GM21390 (cell line): ENCODE data around the gene PRKAA1.
"Not testable (repeated sequence)": the region's sequence is repeated elsewhere in the genome, so short reads cannot be mapped to it uniquely, and the experiment has no call there.

Experiments
- ATAC-seq: cut with Tn5 transposase; IDR thresholded peaks from one replicate; pipeline ENCODE4 v1.9.1; 2021; ENCODE audit not compliant: unreplicated experiment

PRKAA1 gene

DNA sequence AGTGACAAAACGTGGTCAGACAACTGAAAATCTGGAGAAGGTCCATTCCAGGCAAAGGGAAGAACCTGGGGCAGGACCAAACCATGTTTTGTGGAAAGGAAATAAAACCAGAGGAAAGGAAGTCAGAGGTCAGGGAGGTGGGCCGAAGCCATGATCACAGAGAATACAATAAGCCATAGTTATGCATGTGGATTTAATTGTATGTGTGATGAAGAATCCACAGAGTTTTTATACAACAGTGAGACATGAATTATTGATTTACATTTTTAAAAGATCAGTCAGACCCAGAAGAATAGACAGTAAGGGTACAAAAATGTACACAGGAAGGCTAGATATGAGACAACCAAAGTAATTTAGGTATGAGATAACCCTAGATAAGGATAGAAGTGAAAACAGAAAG, 63.2 kb downstream of the PRKAA1 start:
- ATAC-seq = no peak

DNA sequence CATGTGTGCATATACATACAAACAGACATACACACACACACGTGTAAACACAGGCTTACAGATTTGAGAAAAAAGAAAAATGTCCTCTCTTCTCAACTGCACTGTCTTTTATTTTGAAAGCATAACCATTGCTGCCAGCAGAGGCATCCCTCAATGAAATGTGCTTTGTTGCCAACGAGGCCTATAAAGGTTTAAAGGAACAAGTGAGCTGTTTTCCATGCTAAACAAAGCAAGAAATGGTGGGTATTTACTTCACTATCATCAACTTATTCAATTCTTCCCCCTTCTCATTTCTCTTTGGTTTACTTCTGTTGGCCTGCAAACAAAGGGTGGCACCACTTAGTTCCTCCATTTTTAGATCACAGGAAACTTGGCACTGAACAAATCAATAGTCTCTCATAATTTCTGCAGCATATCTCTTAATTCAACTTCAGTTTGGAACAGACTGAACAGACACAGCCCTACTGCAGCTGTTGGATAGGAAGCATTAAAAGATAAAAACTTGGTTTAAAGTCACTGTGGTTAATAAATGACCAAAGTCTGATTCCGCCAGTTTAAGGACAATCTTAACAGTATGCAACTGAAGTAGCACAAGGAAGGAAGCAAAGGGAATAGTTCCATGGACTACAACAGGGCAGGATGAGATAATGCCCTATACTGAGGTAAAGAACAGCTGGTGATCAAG, 64.2 kb downstream of the PRKAA1 start:
- no peak for ATAC-seq

DNA sequence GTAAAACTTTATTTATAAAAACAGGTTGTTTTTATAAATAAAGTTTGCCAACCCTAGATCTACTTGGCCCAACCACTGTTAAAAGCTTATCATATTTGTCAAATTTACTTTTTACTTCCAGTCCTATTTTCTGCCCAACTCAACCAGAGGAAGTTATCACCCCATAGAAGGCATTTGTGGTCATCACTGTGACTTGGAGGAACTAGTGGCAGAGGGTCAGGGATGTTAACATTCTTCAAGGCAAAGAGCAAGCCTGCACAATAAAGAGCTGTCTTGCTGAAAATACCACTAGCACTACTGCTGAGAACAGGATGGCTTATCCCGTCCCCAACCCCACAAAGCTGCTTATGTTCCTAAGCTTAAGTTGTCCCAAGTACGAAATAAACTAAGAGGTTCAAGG, 64.7 kb downstream of the PRKAA1 start:
- no peak for ATAC-seq

DNA sequence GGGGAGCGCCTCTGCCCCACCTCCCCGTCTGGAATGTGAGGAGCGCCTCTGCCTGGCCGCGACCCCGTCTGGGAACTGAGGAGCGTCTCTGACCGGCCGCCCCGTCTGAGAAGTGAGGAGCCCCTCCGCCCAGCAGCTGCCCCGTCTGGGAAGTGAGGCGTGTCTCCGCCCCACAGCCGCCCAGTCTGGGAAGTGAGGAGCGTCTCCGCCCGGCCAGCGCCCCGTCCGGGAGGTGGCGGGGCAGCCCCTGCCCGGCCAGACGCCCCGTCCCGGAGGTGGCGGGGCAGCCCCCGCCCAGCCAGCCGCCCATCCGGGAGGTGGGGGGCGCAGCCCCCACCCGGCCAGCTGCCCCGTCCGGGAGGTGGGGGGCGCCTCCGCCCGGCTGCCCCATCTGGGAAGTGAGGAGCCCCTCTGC, 75.7 kb downstream of the PRKAA1 start:
- not testable (repeated sequence) for ATAC-seq

DNA sequence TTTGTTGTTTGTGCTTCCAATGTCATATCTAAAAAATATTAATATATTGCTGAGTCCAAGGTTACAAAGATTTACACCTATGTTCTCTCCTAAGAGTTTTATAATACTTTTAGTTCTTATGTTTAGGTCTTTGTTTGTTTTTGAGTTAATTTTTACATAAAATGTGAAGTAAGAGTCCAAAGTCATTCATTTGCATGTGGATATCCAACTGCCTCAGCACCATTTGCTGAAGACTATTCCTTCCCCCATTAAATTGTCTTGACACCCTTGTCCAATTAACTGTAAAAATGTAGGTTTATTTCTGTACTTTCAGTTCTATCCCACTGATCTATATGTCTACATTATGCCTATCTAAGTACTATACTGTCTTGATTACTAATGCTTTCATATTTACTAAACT, 78.1 kb downstream of the PRKAA1 start:
- no peak for ATAC-seq

DNA sequence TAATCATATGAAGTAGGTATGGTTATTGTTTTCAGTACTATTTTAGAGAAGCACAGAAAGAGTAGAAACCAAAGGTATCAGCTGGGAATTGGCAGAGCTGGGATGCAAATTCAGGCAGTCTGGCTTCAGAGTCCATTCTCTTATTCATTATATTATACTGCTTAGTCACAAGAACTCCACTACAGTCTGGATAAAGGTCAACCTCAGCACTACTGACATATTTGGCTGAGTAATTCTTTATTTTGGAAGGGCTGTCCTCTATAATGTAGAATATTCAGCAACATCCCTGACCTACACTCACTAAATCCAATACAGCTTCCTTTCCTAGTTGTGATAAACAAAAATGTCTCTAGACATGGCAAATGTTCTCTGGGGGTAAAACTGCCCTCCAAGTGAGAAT, 80.9 kb downstream of the PRKAA1 start:
- ATAC-seq = no peak

DNA sequence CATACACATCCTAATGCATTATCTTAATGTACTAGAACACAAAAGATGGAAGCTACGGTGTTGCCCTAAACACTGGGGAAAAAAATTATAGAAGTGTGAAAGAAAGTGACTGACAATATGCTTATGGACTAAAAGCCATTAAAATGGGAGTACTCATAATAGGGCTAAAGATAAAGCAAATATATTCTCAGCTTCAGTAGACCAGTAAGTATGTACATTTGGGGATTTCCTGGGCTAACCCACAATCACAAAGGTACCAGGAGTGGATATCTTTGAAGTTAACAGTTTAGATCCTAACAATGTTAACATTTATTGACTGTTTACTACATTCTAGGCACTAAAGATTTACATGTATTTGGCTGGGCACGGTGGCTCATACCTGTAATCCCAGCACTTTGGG, 81.6 kb downstream of the PRKAA1 start:
- no peak for ATAC-seq

DNA sequence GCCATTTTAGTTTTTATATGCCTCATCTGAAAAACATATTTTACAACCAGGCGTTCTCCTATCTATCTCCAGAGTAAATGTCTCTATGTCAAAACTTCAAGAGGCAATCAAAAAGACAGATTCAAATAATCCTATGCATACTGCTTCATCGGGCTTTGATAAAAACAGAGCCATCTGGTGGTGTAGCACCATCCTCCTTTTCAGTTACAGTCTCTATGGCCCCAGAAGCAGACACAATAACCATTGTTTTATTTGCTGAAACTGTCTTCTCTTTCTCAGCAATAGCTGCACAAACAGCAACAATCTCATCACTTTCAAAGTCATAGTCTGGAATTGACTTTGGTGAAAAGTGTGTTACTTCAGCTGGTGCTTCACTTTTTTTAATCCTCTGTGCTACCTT, 82.2 kb downstream of the PRKAA1 start:
- no peak for ATAC-seq

DNA sequence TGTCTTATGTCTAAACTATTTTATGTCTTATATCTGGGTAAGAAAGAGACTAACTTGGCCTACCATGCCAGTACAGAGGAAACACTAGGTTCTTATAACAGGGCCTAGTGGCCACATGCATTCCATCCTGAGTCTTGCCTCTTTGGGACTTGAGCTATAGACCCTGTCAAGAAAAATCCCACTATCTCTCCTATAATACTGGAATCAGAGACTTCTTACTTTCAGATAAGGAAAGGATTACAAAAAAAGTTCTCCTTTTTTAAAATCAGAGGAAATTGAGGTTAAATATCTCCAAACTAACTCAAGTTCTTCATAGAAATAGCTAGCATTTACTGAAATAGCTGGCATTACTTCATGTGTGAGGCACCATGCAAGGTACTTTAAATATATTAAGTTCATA, 84.2 kb downstream of the PRKAA1 start:
- no peak for ATAC-seq

DNA sequence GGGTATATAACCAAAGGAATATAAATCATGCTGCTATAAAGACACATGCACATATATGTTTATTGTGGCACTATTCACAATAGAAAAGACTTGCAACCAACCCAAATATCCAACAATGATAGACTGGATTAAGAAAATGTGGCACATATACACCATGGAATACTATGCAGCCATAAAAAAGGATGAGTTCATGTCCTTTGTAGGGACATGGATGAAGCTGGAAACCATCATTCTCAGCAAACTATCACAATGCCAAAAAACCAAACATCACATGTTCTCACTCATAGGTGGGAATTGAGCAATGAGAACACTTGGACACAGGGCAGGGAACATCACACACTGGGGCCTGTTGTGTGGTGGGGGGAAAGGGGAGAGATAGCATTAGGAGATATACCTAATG, 87.6 kb downstream of the PRKAA1 start:
- not testable (repeated sequence) for ATAC-seq
